ENCODE data around the gene ZNF285.
A peak's percentile ranks its signal among the peaks of the same experiment; 100 is the strongest.
"Not testable (repeated sequence)": the region's sequence is repeated elsewhere in the genome, so short reads cannot be mapped to it uniquely, and the experiment has no call there.

ZNF285 gene

DNA sequence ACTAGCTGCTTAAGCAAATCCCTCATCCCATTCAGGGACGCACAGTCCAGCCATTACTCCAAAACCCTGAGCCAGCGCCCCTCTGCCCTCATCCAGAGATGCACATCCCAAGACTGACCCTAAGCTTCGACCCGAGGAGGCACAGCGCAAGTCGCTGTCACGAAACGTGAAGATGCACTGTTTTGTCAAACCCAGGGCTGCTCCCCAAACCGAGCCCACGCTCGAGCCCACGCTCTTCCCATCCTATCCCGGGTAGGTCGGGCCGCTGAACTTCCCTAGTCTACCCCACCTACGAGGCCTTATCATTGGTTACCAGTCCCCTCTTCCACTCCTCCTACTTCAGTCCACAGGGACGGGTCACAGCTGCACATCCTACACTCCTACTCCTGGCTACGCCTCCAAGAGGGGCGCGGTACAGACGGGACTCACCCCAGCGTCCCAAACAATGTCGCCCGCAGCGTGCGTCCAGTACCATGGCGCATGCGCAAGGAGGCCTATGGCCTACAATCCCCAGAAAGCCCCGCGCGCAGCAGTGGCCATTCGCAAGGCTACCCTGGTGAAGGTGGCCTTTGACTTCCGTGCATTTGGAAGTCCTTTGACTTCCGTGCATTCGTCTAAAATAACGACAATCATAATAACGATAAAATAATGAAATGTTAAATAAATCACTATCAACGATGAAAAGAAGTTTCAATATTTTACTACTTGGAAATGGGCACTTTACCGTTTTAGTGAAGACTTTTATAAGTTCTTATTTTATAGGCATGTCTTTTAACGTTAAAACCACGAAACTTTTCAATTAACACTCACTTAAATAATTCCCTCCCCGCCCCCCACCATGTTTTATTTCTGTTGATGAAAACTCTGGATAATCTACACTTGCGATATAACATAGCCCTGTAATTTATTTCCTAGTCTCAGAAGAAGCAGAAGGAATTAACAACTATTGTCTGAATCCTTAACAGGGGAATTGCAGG, at the start of gene ZNF285:
TSS of gene ZNF285 (minus strand) at position 470 of the 977 bp plus-strand sequence. CDS start 4,395 bp downstream, outside the sequence.
- H3K9me3 ChIP-seq (ENCODE audit: control insufficient read depth in 1 of 2, low read length in 2 of 2) = peaks cover 5 to 6% of the 10 kb centered on the region in 2 donors
- peak within 1 kb of the TSS; percentile 78 to 84 for H3K4me3 ChIP-seq (ENCODE audit: low read depth in 1 of 2, low read length in 2 of 2)
- H3K9ac ChIP-seq (ENCODE audit: low read depth in 1 of 2, low read length in 2 of 2) = no peak within 1 kb of the TSS
- H3K27ac ChIP-seq (ENCODE audit: low read depth, low read length) = no peak within 1 kb of the TSS
- no peaks in the 10 kb centered on the region for H3K27me3 ChIP-seq (ENCODE audit: control insufficient read depth in 1 of 2, insufficient read depth in 2 of 2, low read length in 2 of 2)
- no peaks in the 10 kb centered on the region for H3K4me1 ChIP-seq (ENCODE audit: control insufficient read depth in 1 of 2, insufficient read depth in 2 of 2, low read length in 2 of 2)
- H3K36me3 ChIP-seq (ENCODE audit: control insufficient read depth in 1 of 2, insufficient read depth in 2 of 2, low read length in 2 of 2) = no peaks in the 10 kb centered on the region

DNA sequence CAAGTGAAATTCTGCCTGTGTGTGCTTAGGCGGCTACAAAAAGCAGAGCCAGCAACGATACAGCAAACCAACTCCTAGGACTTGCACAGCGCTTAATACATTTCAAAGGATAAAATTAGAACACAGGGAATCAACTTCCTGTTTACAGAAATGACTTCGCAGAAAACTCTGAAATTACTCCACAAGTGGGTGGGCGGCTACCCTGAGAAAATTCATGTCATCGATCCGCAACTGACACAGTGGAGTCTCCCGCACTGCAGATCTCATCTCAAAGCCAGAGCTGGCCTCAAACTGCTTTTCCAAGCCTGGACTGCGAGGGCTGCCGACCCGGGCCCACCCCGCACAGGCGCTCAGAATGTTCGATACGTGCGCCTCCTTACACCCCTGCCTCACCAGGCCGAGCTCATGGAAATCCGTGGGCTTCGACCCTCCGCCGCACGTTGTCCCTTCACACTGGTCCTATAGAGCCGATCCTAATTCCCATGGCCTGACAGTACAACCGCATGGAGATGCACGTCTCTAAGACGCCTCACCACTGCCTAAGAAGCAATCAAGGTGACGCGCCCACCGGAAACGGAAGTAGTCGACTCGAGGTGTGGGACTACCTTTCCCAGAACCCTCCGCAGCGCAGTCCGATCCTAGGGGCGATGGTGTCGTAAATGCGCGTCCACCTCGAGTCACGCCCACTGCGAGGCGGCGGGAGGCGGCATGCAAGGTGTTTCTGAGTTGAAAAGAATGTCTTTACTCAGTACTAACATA, 46.7 kb upstream of the ZNF285 start, which contains the start of gene ZNF229:
TSS of gene ZNF229 (minus strand) at position 557 of the 759 bp plus-strand sequence. CDS start 5,625 bp downstream, outside the sequence.
- Histone ChIP-seq H3K36me3 (ENCODE audit: control insufficient read depth in 1 of 2, insufficient read depth in 2 of 2, low read length in 2 of 2) (peaks cover 0 to 2% of the 10 kb centered on the region in 2 donors), H3K27me3 (ENCODE audit: control insufficient read depth in 1 of 2, insufficient read depth in 2 of 2, low read length in 2 of 2) (no peaks in the 10 kb centered on the region), H3K4me3 (ENCODE audit: low read depth in 1 of 2, low read length in 2 of 2) (peak within 1 kb of the TSS; percentile 81 to 86), H3K9me3 (ENCODE audit: control insufficient read depth in 1 of 2, low read length in 2 of 2) (peaks cover 47 to 51% of the 10 kb centered on the region in 2 donors), H3K9ac (ENCODE audit: low read depth in 1 of 2, low read length in 2 of 2) (peak within 1 kb of the TSS in 1 of 2 donors; percentile 15), H3K4me1 (ENCODE audit: control insufficient read depth in 1 of 2, insufficient read depth in 2 of 2, low read length in 2 of 2) (no peaks in the 10 kb centered on the region), H3K27ac (ENCODE audit: low read depth, low read length) (no peak within 1 kb of the TSS)

DNA sequence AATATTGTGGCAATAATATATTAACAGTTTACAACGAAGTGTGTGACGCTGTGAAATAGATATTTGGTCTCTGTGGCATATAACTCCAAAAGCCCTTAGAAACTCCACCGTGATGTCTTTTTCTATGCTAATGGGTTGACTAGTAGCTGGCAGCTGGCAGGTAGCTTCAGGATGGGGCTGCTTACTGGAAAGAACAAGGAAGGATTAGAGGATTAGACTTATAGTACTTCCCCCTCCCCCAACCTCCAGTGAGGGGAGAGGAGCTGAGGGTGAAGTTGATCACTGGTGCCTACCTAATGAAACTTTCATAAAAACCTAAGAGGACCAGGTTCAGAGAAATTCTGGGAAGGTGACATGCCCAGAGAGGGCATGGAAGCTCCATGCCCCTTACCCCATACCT, 37.0 kb upstream of the ZNF285 start:
- H3K27me3 ChIP-seq (ENCODE audit: control insufficient read depth in 1 of 2, insufficient read depth in 2 of 2, low read length in 2 of 2) = no peaks in the 10 kb centered on the region
- no peaks in the 10 kb centered on the region for H3K4me1 ChIP-seq (ENCODE audit: control insufficient read depth in 1 of 2, insufficient read depth in 2 of 2, low read length in 2 of 2)
- no peak overlapping the region for H3K4me3 ChIP-seq (ENCODE audit: low read depth in 1 of 2, low read length in 2 of 2)
- no peak overlapping the region for H3K9ac ChIP-seq (ENCODE audit: low read depth in 1 of 2, low read length in 2 of 2)
- peaks cover 2 to 7% of the 10 kb centered on the region in 2 donors for H3K36me3 ChIP-seq (ENCODE audit: control insufficient read depth in 1 of 2, insufficient read depth in 2 of 2, low read length in 2 of 2)
- peaks cover 40 to 49% of the 10 kb centered on the region in 2 donors for H3K9me3 ChIP-seq (ENCODE audit: control insufficient read depth in 1 of 2, low read length in 2 of 2)
- H3K27ac ChIP-seq (ENCODE audit: low read depth, low read length) = no peak overlapping the region

DNA sequence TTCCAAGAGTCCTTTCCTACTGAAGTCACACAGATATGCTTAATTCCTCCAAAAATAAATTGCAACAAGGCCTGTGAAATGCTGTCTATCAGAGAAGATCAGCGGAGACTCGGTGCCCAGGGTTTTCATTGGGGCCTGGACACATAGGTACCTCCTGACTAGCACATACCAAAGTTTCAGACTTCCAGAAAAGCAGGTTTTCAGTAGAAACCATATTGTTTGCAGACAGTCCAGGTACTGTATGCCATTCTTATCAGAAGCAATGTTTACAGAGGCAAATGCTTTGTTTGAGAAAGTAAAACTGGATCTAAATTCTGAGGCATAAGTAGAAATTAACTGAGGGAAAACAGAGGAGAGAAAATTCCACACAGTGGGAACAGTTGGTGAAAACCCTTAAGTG, 34.0 kb upstream of the ZNF285 start:
- peaks cover 6 to 10% of the 10 kb centered on the region in 2 donors for H3K36me3 ChIP-seq (ENCODE audit: control insufficient read depth in 1 of 2, insufficient read depth in 2 of 2, low read length in 2 of 2)

DNA sequence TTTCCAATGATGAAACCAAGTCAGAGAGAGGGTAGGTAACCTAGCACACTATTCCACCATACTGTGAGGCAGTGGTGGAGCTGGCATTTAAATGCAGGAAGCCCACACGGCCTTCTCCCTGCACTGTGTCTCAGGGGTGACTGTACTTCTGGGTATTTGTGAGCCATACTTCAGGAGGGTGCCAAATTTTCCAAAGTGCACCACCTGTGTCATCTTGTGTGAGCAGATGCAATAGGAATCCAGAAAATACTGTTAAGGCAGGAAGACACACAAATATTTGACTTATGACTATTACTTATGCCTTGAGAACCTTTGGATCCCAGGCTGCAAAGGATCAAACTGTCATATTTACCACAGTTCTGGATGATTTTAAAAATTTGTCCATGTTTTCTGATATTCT, 29.5 kb upstream of the ZNF285 start:
- H3K36me3 ChIP-seq (ENCODE audit: control insufficient read depth in 1 of 2, insufficient read depth in 2 of 2, low read length in 2 of 2) = peaks cover 10 to 15% of the 10 kb centered on the region in 2 donors
- H3K9me3 ChIP-seq (ENCODE audit: control insufficient read depth in 1 of 2, low read length in 2 of 2) = peaks cover 72 to 75% of the 10 kb centered on the region in 2 donors
- H3K27ac ChIP-seq (ENCODE audit: low read depth, low read length) = no peak overlapping the region
- no peaks in the 10 kb centered on the region for H3K4me1 ChIP-seq (ENCODE audit: control insufficient read depth in 1 of 2, insufficient read depth in 2 of 2, low read length in 2 of 2)
- H3K9ac ChIP-seq (ENCODE audit: low read depth in 1 of 2, low read length in 2 of 2) = no peak overlapping the region
- no peaks in the 10 kb centered on the region for H3K27me3 ChIP-seq (ENCODE audit: control insufficient read depth in 1 of 2, insufficient read depth in 2 of 2, low read length in 2 of 2)
- peak overlapping the region in 1 of 2 donors; percentile 9 for H3K4me3 ChIP-seq (ENCODE audit: low read depth in 1 of 2, low read length in 2 of 2)

More for the DNA sequence above, 34.0 kb upstream of the ZNF285 start:
- Histone ChIP-seq H3K27me3 (ENCODE audit: control insufficient read depth in 1 of 2, insufficient read depth in 2 of 2, low read length in 2 of 2) (no peaks in the 10 kb centered on the region), H3K27ac (ENCODE audit: low read depth, low read length) (no peak overlapping the region), H3K9ac (ENCODE audit: low read depth in 1 of 2, low read length in 2 of 2) (no peak overlapping the region), H3K9me3 (ENCODE audit: control insufficient read depth in 1 of 2, low read length in 2 of 2) (peaks cover 48 to 60% of the 10 kb centered on the region in 2 donors), H3K4me1 (ENCODE audit: control insufficient read depth in 1 of 2, insufficient read depth in 2 of 2, low read length in 2 of 2) (no peaks in the 10 kb centered on the region), H3K4me3 (ENCODE audit: low read depth in 1 of 2, low read length in 2 of 2) (no peak overlapping the region)

DNA sequence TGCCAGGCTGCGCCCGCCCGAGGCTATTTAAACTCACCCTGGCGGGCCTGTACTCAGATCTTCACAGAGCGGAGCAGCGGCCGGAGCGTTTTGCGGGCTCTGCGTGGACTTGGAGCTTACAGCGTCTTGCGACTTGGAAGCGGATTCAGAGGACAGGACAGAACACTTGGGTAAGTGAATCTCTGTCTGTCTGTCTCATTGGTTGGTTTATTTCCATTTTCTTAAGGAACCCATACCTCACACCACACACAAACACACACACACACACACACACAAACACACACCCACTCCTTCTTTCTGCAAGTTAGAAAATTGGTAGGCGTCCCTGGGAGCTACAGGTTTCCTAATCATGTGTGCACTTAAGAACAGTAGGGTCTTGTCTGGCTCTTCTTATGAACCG, 14.1 kb upstream of the ZNF285 start:
- not testable (repeated sequence) for H3K4me1 ChIP-seq (ENCODE audit: control insufficient read depth in 1 of 2, insufficient read depth in 2 of 2, low read length in 2 of 2)

DNA sequence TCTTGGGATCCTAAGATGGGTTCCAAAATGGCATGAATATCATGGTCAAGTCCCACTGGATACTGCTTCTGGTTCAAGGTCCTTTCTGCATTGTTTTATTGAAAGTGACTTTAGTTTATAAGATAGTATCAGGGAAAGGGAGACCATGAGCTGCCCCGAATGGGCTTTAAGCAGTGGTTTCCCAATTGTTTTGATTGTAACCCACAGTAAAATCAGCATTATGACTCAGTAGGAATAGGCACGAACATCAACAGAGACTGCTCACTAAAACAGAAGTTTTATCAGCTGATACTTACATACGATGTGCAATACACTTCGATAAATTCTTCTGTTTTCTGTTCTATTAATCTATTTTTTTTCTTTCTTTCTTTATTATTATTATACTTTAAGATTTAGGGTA, 12.1 kb downstream of the ZNF285 start:
- not testable (repeated sequence) for H3K4me1 ChIP-seq (ENCODE audit: control insufficient read depth in 1 of 2, insufficient read depth in 2 of 2, low read length in 2 of 2); H3K36me3 ChIP-seq (ENCODE audit: control insufficient read depth in 1 of 2, insufficient read depth in 2 of 2, low read length in 2 of 2); H3K4me3 ChIP-seq (ENCODE audit: low read depth in 1 of 2, low read length in 2 of 2); H3K27ac ChIP-seq (ENCODE audit: low read depth, low read length); H3K27me3 ChIP-seq (ENCODE audit: control insufficient read depth in 1 of 2, insufficient read depth in 2 of 2, low read length in 2 of 2); H3K9ac ChIP-seq (ENCODE audit: low read depth in 1 of 2, low read length in 2 of 2)
- peaks cover 5 to 14% of the 10 kb centered on the region in 2 donors for H3K9me3 ChIP-seq (ENCODE audit: control insufficient read depth in 1 of 2, low read length in 2 of 2)

More for the DNA sequence above, 14.1 kb upstream of the ZNF285 start:
- peaks cover 18 to 20% of the 10 kb centered on the region in 2 donors for H3K9me3 ChIP-seq (ENCODE audit: control insufficient read depth in 1 of 2, low read length in 2 of 2)
- not testable (repeated sequence) for H3K9ac ChIP-seq (ENCODE audit: low read depth in 1 of 2, low read length in 2 of 2); H3K27me3 ChIP-seq (ENCODE audit: control insufficient read depth in 1 of 2, insufficient read depth in 2 of 2, low read length in 2 of 2); H3K36me3 ChIP-seq (ENCODE audit: control insufficient read depth in 1 of 2, insufficient read depth in 2 of 2, low read length in 2 of 2); H3K27ac ChIP-seq (ENCODE audit: low read depth, low read length); H3K4me3 ChIP-seq (ENCODE audit: low read depth in 1 of 2, low read length in 2 of 2)

DNA sequence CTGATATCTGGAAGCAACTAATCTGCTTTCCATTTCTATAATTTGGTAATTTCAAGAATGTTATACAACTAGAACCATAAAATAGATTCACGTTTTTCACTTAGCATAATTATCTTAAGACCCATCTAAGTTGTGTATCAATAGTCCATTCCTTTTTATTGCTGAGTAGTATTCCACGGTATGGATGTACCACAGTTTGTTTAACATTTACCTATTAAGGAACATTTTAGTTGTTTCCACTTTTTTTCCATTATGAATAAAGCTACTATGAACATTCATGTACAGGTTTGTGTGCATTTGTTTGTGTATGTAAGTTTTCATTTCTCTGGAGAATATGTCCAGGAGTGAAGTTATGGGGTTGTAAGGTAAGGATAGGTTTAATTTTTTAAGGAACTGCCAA, 26.6 kb downstream of the ZNF285 start:
- Histone ChIP-seq H3K9ac (ENCODE audit: low read depth in 1 of 2, low read length in 2 of 2) (no peak overlapping the region), H3K4me3 (ENCODE audit: low read depth in 1 of 2, low read length in 2 of 2) (no peak overlapping the region), H3K27me3 (ENCODE audit: control insufficient read depth in 1 of 2, insufficient read depth in 2 of 2, low read length in 2 of 2) (no peaks in the 10 kb centered on the region), H3K36me3 (ENCODE audit: control insufficient read depth in 1 of 2, insufficient read depth in 2 of 2, low read length in 2 of 2) (no peaks in the 10 kb centered on the region), H3K9me3 (ENCODE audit: control insufficient read depth in 1 of 2, low read length in 2 of 2) (no peaks in the 10 kb centered on the region), H3K4me1 (ENCODE audit: control insufficient read depth in 1 of 2, insufficient read depth in 2 of 2, low read length in 2 of 2) (no peaks in the 10 kb centered on the region), H3K27ac (ENCODE audit: low read depth, low read length) (no peak overlapping the region)

DNA sequence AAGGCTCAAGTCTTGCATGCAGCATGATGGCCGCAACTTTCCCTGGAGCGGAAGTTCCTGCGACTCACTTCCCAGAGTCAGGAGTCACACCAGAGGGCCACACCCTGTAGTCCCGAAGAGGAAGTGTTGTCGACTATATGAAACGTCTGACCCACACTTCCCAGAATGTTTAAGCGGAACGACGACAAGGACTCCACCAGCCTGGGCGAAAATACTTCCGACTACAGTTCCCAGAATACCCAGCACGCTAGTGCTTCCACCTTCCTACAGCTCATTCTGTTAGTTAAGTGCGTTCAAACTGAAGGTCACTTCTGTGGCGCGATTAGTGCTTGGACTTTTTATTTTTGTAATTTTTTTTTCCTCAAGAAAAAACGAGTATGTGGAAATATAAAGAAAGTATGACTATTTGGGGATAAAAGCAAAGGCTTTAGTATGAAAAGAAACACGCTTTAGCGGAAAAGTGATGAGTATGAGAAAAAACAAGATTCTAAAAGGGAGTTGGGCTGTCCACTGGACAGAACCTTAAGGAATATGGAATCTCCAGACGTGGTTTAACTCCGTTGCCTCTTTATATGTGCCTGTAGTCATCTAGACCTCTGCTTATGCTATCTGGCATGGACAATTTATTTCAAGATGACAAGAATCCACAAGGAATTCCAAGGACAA, 29.5 kb downstream of the ZNF285 start:
- Histone ChIP-seq H3K9me3 (ENCODE audit: control insufficient read depth in 1 of 2, low read length in 2 of 2) (no peaks in the 10 kb centered on the region), H3K4me1 (ENCODE audit: control insufficient read depth in 1 of 2, insufficient read depth in 2 of 2, low read length in 2 of 2) (no peaks in the 10 kb centered on the region), H3K4me3 (ENCODE audit: low read depth in 1 of 2, low read length in 2 of 2) (no peak overlapping the region), H3K27me3 (ENCODE audit: control insufficient read depth in 1 of 2, insufficient read depth in 2 of 2, low read length in 2 of 2) (no peaks in the 10 kb centered on the region), H3K27ac (ENCODE audit: low read depth, low read length) (no peak overlapping the region), H3K36me3 (ENCODE audit: control insufficient read depth in 1 of 2, insufficient read depth in 2 of 2, low read length in 2 of 2) (no peaks in the 10 kb centered on the region), H3K9ac (ENCODE audit: low read depth in 1 of 2, low read length in 2 of 2) (no peak overlapping the region)
